ENCODE data around the gene KRT77.
A peak's percentile ranks its signal among the peaks of the same experiment; 100 is the strongest.
"Not testable (repeated sequence)": the region's sequence is repeated elsewhere in the genome, so short reads cannot be mapped to it uniquely, and the experiment has no call there.

The KRT77 gene

DNA sequence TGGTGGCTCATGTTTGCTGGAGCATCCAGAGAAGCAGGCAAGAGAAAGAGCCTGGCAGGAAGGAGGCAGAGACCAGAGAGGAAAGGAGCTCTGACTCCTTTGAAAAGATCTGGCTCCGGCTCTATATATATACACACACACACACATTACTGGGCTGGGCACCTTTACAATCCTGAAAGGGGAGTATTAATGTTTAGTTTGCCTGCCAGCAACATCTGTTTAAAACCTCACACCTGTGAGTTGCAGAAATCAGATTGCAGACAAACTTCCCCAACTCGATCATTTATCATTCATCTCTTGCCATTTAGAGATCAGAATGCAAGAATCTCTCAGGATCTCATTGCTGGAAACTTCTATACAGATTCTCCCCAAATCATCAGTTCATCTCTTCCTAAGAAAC lies at the start of gene KRT77:
Gene KRT77 (minus strand): TSS at position 101 of the 400 bp plus-strand sequence. CDS start 90 bp downstream, at position 11.
- Mint-ChIP-seq H3K36me3 (no peaks in the 10 kb centered on the region), H3K27me3 (peaks cover 34% of the 10 kb centered on the region), H3K9me3 (no peaks in the 10 kb centered on the region), H3K4me3 (no peak within 1 kb of the TSS), H3K27ac (no peak within 1 kb of the TSS), H3K4me1 (no peaks in the 10 kb centered on the region)
- ATAC-seq = no peak

DNA sequence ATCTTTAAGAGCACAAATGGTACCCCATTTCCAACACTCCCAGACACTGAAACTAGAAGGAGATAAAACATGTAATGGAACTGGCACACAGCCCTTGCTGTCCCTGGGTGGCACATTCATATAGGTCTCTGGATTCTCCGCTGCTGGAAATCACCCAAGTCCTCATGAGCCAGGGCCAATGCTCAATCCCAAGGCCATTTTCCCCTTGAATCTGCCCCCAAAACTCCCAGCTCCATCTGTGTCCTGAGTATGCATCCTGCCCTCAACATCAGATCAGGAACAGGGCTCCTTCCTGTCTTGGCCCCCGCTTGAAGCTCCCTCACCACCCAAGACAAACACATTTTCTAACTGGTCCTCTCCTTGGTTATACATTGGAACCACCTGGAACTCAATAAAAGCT lies 49.2 kb upstream of the KRT77 start:
- Mint-ChIP-seq H3K27ac (no peak overlapping the region), H3K9me3 (no peaks in the 10 kb centered on the region), H3K4me1 (no peaks in the 10 kb centered on the region), H3K27me3 (peaks cover 28% of the 10 kb centered on the region), H3K36me3 (no peaks in the 10 kb centered on the region), H3K4me3 (no peak overlapping the region)
- no peak for ATAC-seq

DNA sequence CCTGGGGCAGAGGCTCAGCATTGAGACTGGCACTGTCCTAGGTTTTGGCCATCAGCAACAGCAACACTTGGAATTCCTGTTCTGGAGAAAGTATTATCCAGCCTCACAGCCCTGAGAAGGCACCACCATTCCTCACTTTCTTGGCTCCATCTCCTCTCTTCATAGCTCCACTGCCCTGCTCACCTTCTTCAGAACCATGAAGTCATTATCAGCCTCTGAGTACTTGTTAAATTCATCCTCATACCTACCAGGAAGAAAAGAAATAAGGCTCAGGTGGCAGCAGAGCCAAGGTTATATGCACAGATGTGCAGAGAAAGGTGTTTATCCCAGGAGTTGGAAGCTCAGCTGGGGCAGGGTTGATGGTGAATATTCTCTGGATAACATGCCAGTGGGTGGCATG lies 48.5 kb upstream of the KRT77 start:
- no peaks in the 10 kb centered on the region for H3K4me1 Mint-ChIP-seq
- no peak overlapping the region for H3K27ac Mint-ChIP-seq

DNA sequence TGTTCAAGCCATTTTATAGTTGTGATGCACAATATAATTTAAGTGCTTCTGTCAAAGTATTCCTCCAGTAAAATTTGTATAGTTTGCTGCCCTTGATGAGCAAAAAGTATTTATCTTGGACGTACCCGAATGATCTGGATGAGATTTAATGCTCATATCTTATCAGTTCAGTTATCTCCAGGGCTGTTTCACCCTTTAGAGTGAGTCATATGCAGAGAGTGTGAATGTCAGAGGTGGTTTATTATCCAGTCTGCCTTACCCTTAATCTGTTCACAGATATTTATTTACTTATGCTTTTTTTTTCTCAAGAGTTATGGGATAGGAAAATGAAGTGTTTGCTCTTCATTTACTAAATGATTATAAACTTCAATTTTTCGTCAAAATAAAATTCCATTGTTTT lies 47.2 kb upstream of the KRT77 start:
- not testable (repeated sequence) for H3K36me3 Mint-ChIP-seq, H3K27ac Mint-ChIP-seq, H3K4me1 Mint-ChIP-seq, H3K4me3 Mint-ChIP-seq, ATAC-seq, H3K9me3 Mint-ChIP-seq
- peaks cover 28% of the 10 kb centered on the region for H3K27me3 Mint-ChIP-seq

More for the DNA sequence above, 48.5 kb upstream of the KRT77 start:
- Mint-ChIP-seq H3K9me3 (no peaks in the 10 kb centered on the region), H3K36me3 (no peaks in the 10 kb centered on the region), H3K27me3 (peaks cover 28% of the 10 kb centered on the region), H3K4me3 (no peak overlapping the region)
- ATAC-seq = no peak

DNA sequence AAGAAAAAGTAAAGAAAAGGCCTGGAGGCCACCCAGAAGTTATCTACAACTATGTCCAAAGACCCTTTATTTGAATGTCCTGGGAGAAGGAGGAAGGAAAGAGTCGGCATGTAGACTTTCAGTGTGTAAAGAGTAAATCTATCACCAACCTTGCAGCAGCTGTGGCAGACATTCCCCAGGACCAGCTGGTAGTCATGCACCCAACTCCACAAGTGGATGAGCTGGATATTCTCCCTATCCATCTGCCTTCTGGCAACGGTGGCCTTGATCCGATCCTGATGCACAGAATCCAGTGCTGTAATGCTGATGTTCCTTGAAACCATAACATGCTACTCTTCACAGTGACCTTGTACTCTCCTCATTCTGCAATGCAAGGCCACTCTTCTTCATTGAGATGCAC lies 46.5 kb upstream of the KRT77 start:
- no peak overlapping the region for H3K4me3 Mint-ChIP-seq
- ATAC-seq = no peak
- peaks cover 21% of the 10 kb centered on the region for H3K27me3 Mint-ChIP-seq

DNA sequence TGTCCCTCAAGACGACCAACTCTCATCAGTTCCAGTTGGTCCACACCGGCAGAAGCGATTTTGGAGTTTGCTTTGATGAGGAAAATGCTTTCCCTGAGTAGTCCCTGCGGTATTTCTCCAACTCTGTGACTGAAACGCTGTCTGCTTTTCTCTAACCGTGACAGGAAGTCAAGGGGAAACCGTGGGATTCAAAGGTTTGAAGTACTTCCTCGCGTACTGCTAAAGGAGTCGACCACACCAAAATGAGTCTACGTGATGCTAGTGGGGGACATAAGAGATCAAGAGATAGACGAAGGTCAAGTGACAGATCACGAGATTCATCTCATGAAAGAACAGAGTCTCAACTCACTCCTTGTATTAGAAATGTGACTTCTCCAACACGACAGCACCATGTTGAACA lies 45.3 kb upstream of the KRT77 start:
- no peak for ATAC-seq
- H3K27me3 Mint-ChIP-seq = peaks cover 26% of the 10 kb centered on the region
- no peaks in the 10 kb centered on the region for H3K36me3 Mint-ChIP-seq
- no peaks in the 10 kb centered on the region for H3K9me3 Mint-ChIP-seq
- no peaks in the 10 kb centered on the region for H3K4me1 Mint-ChIP-seq
- no peak overlapping the region for H3K27ac Mint-ChIP-seq
- H3K4me3 Mint-ChIP-seq = no peak overlapping the region

More for the DNA sequence above, 46.5 kb upstream of the KRT77 start:
- Mint-ChIP-seq H3K9me3 (no peaks in the 10 kb centered on the region), H3K27ac (no peak overlapping the region), H3K4me1 (no peaks in the 10 kb centered on the region), H3K36me3 (no peaks in the 10 kb centered on the region)

DNA sequence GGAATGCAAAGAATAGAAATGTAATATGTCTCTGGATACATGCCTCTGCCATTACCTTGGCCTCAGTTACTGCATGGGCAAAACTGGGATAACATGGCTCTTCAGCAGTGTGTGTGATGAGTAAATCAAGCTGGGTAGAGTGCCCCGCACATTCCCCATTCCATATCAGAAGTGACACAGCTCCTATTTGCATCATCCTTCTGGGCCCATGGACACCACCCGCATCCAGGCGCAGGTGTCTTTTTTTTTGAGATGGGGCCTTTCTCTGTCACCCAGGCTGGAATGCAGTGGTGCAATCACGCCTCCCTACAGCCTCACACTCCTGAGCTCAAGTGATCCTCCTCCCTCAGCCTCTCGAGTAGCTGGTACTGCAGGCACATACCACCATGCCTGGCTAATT lies 42.2 kb upstream of the KRT77 start:
- H3K9me3 Mint-ChIP-seq = no peaks in the 10 kb centered on the region

DNA sequence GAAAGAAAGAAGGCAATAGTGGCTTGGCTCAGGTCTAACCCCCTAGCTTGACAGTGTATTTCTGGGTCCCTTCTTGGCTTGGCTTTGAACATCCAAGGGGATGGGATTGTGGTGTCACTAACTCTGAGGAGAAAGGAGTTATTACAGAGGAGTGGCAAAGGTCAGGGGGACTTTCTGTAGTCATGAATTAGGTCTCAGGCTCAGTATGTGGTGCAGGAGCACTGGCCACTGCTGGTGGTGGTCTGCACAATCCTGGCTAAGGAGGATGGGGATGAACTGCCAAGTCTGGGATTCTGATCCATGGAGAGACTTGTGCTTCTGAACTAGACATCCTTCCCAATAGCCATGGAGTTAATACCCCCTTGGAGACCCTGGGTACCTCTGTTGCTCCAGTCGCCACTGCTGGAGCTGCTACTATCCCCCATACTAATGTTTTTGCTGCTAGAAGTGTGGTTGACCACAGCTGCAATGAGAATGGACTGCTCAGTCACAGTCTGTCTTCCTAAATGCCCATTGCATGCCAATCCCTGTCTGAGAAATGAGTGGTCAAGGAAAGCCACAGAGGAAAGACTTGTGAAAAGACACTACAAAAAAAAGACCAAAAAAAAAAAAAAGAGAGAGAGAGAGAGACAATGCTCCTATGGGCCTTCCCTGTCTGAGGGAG lies 41.3 kb upstream of the KRT77 start:
- no peaks in the 10 kb centered on the region for H3K36me3 Mint-ChIP-seq
- ATAC-seq = no peak
- H3K27me3 Mint-ChIP-seq = peaks cover 45% of the 10 kb centered on the region
- no peak overlapping the region for H3K4me3 Mint-ChIP-seq
- H3K27ac Mint-ChIP-seq = no peak overlapping the region
- no peaks in the 10 kb centered on the region for H3K4me1 Mint-ChIP-seq
- no peaks in the 10 kb centered on the region for H3K9me3 Mint-ChIP-seq

More for the DNA sequence above, 42.2 kb upstream of the KRT77 start:
- Mint-ChIP-seq H3K36me3 (no peaks in the 10 kb centered on the region), H3K4me3 (no peak overlapping the region), H3K27ac (no peak overlapping the region), H3K27me3 (peaks cover 36% of the 10 kb centered on the region), H3K4me1 (no peaks in the 10 kb centered on the region)
- no peak for ATAC-seq

DNA sequence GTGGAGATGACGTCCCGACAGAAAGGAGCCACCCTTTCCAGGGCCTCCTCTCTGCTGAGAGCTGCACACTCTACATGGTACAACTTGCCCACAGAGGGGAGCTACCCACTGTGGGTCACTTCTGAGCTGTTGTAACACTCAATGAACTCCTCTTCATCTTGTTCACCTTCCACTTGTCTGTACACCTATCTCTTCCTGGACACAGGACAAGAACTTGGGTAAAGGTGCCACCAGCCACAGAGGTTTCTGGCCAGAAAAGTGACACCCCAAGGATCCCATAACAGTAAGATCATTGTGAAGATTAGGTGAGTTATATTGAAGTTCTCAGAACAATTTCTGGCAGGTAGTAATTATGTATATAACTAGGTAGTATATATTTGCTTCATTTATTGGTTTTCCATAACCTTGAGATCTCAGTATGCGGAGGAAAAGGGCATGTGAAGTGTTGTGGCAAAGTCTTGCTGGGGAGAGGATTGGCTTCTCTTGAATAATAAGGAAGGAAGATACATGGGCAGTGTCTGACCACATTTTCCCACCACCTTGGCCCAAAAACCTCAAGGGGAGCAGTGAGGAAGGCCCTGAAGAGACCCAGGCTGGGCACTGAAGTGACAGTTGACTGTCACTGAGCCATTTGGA lies 39.6 kb upstream of the KRT77 start:
- Mint-ChIP-seq H3K36me3 (no peaks in the 10 kb centered on the region), H3K9me3 (no peaks in the 10 kb centered on the region), H3K4me3 (no peak overlapping the region), H3K27me3 (peaks cover 45% of the 10 kb centered on the region), H3K27ac (no peak overlapping the region), H3K4me1 (no peaks in the 10 kb centered on the region)
- no peak for ATAC-seq

DNA sequence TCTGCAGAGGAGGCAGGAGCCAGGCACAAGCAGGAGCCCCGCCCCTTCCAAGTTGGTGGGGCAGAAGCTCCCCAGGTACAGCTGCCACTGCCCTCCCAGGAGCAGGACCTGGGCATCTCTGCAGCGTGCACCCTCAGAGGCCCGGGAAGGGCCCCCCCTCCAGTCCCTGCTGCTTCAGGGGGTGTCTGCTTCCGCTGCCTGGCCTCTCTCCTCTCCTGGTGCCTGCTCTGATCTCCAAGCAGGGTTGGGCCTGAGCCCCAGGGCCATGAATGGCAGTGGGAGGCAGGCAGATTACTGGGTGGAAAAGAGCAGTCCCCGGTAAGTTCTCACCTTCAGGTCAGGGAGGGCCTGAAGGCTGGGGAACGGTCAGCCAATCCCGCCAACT lies 38.9 kb upstream of the KRT77 start:
- Mint-ChIP-seq H3K36me3 (no peaks in the 10 kb centered on the region), H3K4me3 (no peak overlapping the region), H3K4me1 (no peaks in the 10 kb centered on the region), H3K9me3 (no peaks in the 10 kb centered on the region), H3K27me3 (peaks cover 46% of the 10 kb centered on the region), H3K27ac (no peak overlapping the region)
- no peak for ATAC-seq

DNA sequence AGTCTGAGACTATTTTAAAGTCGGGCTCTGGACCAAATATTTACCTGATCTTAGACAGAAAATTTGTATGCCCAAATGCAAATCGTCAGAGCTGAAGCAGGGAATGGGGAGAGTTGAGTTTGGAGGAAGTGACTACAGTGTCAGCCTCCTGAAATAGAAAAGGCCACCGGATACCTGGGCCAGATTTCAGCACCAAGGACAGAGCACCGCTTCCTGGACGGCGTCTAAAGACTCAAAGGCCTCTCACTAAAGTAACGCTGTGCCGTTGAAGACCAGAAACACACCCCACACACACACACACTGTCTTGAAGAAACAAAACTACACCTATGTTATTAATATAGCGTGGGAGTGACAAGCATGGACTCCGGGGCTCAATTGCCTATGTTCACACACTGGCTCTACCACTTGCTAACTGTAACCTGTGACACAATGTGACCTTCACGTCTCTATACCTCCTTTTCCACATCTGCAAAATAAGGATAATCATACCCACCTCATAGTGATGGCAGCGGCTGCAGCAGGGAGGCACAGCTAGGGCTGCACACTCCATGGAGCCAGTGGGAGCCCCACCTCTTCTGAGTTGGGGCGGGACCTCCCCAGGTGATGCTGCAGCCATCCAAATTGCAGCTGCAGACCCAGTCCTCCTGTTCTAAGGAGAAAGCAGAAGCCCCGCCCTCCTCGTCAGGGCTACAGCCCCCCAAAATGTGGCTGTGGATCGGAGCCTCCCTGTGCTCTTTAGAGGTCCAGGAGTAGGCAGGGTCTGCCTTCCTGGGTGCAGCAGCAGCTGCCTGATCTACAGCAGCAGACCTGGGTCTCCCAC lies 38.3 kb upstream of the KRT77 start:
- Mint-ChIP-seq H3K27ac (no peak overlapping the region), H3K27me3 (peaks cover 52% of the 10 kb centered on the region), H3K4me1 (no peaks in the 10 kb centered on the region), H3K36me3 (no peaks in the 10 kb centered on the region), H3K4me3 (no peak overlapping the region), H3K9me3 (no peaks in the 10 kb centered on the region)
- ATAC-seq = no peak

DNA sequence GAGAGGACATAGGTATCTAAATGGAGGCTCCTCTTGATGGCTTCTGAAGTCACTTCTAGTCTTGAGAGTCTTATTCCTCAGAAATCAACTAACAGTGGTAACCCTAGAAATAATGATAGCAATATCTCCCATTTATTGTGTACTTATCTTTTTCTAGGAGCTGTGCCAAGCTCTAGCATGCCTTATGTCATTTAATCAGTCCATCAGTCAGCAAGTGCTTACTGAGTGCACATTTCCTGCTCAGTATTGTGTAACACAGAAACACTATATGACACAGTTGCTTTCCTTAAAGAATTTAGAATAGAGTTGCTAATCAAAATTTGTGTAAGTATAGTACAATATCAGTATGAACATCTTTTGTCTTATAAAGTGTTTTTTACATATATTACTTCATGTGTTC lies 37.3 kb upstream of the KRT77 start:
- H3K27ac Mint-ChIP-seq = no peak overlapping the region
- H3K4me1 Mint-ChIP-seq = no peaks in the 10 kb centered on the region
- no peak overlapping the region for H3K4me3 Mint-ChIP-seq
- no peaks in the 10 kb centered on the region for H3K9me3 Mint-ChIP-seq
- peaks cover 62% of the 10 kb centered on the region for H3K27me3 Mint-ChIP-seq
- ATAC-seq = no peak
- H3K36me3 Mint-ChIP-seq = no peaks in the 10 kb centered on the region

DNA sequence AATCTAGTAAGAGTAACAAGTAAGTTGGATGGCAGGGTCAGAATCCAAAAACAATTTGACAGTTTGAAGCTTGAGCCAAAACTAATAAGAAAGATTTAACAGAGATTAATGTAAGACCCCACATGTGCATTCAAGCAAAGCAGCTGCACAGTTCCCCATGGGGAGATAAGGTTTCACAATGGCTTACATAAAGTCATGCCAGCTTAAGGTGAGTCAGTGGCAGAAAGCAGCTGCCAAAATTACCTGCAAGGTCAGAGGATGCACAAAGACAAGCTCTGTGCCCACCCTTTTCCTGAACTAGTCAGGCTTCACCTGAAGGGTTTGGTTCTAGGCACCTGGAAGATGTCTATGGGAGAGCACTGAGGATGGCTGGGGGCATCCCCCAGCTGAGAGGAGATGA lies 36.6 kb upstream of the KRT77 start:
- no peak overlapping the region for H3K4me3 Mint-ChIP-seq
- no peaks in the 10 kb centered on the region for H3K9me3 Mint-ChIP-seq
- ATAC-seq = no peak
- no peaks in the 10 kb centered on the region for H3K4me1 Mint-ChIP-seq
- H3K27me3 Mint-ChIP-seq = peaks cover 68% of the 10 kb centered on the region
- no peak overlapping the region for H3K27ac Mint-ChIP-seq
- no peaks in the 10 kb centered on the region for H3K36me3 Mint-ChIP-seq

DNA sequence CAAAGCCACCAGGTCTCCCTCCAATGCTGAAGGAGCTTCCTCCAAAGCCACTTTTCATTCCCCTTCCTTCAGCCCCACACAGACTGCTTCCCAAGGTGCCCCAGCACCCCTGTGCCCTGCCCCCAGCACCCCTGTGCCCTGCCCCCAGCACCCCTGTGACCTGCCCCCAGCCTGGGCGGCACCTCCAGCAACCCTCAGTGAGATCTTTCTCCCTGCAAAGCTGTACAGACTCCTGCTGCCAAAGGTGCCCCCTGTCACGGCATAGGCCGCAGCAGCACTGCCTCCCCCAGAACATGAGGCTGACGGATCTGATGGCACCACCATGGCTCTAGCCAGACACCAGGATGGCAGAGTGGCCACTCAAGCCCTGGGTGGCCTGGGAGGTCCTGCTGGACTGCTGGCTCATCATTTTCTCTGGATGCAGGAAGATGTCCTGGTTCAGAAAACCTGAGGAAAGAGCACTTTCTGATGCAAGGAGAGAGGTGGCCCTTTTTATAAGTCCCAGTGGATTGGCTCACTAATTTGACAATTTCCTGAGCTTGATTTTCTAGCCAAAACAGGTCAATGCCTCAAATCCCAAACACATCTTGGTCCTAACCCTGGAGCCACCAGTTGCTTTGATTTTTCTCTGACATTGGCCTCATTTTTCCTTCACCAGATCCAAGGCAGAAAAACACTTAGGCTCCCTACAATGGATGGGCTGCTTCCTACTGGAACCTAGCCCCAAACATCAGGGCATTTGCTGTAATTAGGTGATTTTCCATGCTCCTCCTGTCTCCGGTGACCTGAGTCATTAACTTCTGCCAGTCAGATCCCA lies 32.7 kb upstream of the KRT77 start:
- H3K9me3 Mint-ChIP-seq = no peaks in the 10 kb centered on the region
- ATAC-seq = peak; percentile 6
- H3K27me3 Mint-ChIP-seq = peaks cover 45% of the 10 kb centered on the region

DNA sequence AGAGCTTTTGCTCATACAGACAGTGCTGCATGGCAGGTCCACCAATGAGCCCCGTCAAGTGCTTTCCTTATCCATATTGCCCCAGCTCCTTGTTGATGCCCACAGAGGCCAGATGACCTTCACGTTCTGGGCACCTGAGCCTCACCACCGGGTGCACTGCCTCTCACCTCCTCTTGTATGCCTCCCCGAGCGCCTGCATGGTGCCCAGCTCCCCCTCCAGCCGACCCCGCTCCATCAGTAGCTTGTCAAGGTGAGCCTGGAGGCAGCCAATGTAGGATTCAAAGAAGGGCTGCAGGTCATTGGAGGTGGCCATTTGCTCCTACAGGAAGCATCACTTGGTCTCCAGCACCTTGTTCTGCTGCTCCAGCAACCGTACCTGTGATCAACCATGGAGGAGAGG lies 31.8 kb upstream of the KRT77 start:
- Mint-ChIP-seq H3K4me1 (no peaks in the 10 kb centered on the region), H3K27me3 (peaks cover 40% of the 10 kb centered on the region), H3K27ac (no peak overlapping the region), H3K4me3 (no peak overlapping the region), H3K9me3 (peaks cover 3% of the 10 kb centered on the region), H3K36me3 (no peaks in the 10 kb centered on the region)
- ATAC-seq = no peak

More for the DNA sequence above, 32.7 kb upstream of the KRT77 start:
- Mint-ChIP-seq H3K36me3 (no peaks in the 10 kb centered on the region), H3K27ac (no peak overlapping the region), H3K4me1 (no peaks in the 10 kb centered on the region), H3K4me3 (no peak overlapping the region)

Data from stimulated activated memory B cell treated with anti-CD40 and anti-IgM and Interleukin-4, amounts not matched to agents 10 μg/mL and 1 μg/mL and 100 μg/mL, for 72 hours (primary cell).